K562 (cell line): Measurements from ENCODE around the gene PRRT1. TPM values are rescaled to one million over a fixed set of nuclear protein-coding genes. Genes with fewer than 3 reads are reported as not detected.
A peak's percentile ranks its signal among the peaks of the same experiment; 100 is the strongest.

Experiments
- ARID4B ChIP-seq: sonication (generic); formaldehyde crosslinking; IDR thresholded peaks from 2 replicates; pipeline ENCODE4 v1.8.0; 2022; ENCODE audit warnings: mild to moderate bottlenecking, missing genetic modification reagents
- ZNF175 ChIP-seq: fragments of 200-800 bp; sonication (Bioruptor generic); IDR thresholded peaks from 2 replicates; pipeline ENCODE4 v1.6.1; 2016; ENCODE audit warnings: low read depth, mild to moderate bottlenecking, missing genetic modification characterization, missing compliant biosample characterization
- ZNF407 ChIP-seq: fragments of 450-650 bp; IDR thresholded peaks from 2 replicates; pipeline ENCODE4 v1.6.1; 2016; ENCODE audit warnings: low read depth
- polyA plus RNA-seq, 8 experiments: library from polyadenylated mRNA; depleted of rRNA in 4 of 8; stranded (reverse) in 5 of 8; unstranded in 3 of 8; fragments of >200 nt; fragmentation: Nextera tagmentation in 2 of 8; fragmentation: Illumina TruSeq in 1 of 8; extraction: Ambion mirVana in 2 of 8; extraction: Trizol in 1 of 8; gene quantifications; 2 replicates each; pipeline versions ENCODE4 v1.2.1 to v1.2.3, GENCODE V29; 2011 to 2014; ENCODE audit warnings: inconsistent platforms in 1 of 8, missing spikeins in 1 of 8
- total RNA-seq, 7 experiments: library from RNA; depleted of rRNA in 6 of 7; stranded (reverse); fragments of >200 nt in 6 of 7; fragmentation: Illumina TruSeq in 2 of 7; extraction: Trizol in 2 of 7; gene quantifications; 2 replicates each; pipeline versions ENCODE4 v1.2.1 to v1.2.3, GENCODE V29; 2011 to 2021; ENCODE audit warnings: low replicate concordance in 1 of 7
- TF ChIP-seq, protein P1 (sequence below): fragments of 250-450 bp; sonication (Bioruptor Pico); IDR thresholded peaks from 2 replicates; pipeline ENCODE4 v1.8.0; 2022; ENCODE audit warnings: inconsistent platforms, mild to moderate bottlenecking, moderate library complexity, borderline replicate concordance
- TF ChIP-seq, protein P2 (sequence below): sonication (generic); formaldehyde crosslinking; IDR thresholded peaks from 2 replicates; pipeline ENCODE4 v1.8.1; 2023; ENCODE audit warnings: mild to moderate bottlenecking, missing genetic modification reagents
- TF ChIP-seq, protein P3 (sequence below): sonication (generic); formaldehyde crosslinking; IDR thresholded peaks from 2 replicates; pipeline ENCODE4 v1.8.0; 2022; ENCODE audit warnings: mild to moderate bottlenecking, missing genetic modification reagents

Gene PRRT1
- total and polyA plus RNA-seq, 9 of the 15 experiments (the other 6 are each of a cell fraction or from before 2014, with no cell fraction given), result 0.14 to 3.5 (median 0.41) TPM

DNA sequence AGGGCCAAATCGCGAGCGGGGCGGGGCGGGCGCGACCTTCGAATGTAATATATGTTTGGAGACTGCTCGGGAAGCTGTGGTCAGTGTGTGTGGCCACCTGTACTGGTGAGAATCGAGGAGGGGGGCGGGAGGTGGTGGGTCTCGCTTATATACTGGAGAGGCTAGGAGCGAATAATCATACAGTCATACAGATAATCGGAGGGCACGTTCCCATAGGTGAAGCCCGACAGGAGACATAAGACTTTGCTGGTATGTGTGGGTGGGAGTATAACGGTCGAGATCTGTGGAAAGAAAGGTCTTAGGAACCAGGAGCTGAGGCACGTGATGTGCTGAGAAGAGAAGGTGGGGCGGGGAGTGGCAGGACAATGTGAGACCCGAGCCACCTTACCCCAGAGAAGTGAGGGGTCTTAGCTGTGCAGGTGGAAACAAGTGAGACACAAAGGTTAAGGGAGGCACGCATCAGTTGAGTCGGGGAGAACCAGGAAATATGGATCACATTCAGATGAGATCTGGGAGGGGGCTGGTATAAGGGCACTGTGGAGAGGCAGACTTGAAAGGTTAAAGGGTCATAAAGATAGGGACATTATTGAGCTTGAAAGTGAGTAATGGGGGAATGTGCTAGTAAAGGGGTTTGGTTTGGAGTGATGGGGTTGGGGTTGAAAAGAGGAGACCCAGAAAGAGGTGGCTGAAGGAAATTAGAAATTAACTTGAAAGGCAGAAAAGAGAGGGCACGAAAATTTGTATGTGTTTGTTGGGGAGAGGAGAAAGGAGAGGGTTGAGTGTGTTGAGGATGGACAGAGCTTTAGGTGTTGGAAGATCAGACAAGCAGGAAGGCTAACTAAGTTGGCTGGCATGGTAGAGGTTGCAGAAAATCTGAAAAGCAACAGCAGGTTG, 27.1 kb upstream of the PRRT1 start (continued):
- TF ChIP-seq, protein P1, sequence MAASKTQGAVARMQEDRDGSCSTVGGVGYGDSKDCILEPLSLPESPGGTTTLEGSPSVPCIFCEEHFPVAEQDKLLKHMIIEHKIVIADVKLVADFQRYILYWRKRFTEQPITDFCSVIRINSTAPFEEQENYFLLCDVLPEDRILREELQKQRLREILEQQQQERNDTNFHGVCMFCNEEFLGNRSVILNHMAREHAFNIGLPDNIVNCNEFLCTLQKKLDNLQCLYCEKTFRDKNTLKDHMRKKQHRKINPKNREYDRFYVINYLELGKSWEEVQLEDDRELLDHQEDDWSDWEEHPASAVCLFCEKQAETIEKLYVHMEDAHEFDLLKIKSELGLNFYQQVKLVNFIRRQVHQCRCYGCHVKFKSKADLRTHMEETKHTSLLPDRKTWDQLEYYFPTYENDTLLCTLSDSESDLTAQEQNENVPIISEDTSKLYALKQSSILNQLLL (CRISPR knock-in tag), result no peak
- peak; percentile 68 for TF ChIP-seq ARID4B (CRISPR knock-in tag)
- no peak for TF ChIP-seq ZNF407
- TF ChIP-seq ZNF175 (CRISPR knock-in tag), result no peak
- TF ChIP-seq, protein P2, sequence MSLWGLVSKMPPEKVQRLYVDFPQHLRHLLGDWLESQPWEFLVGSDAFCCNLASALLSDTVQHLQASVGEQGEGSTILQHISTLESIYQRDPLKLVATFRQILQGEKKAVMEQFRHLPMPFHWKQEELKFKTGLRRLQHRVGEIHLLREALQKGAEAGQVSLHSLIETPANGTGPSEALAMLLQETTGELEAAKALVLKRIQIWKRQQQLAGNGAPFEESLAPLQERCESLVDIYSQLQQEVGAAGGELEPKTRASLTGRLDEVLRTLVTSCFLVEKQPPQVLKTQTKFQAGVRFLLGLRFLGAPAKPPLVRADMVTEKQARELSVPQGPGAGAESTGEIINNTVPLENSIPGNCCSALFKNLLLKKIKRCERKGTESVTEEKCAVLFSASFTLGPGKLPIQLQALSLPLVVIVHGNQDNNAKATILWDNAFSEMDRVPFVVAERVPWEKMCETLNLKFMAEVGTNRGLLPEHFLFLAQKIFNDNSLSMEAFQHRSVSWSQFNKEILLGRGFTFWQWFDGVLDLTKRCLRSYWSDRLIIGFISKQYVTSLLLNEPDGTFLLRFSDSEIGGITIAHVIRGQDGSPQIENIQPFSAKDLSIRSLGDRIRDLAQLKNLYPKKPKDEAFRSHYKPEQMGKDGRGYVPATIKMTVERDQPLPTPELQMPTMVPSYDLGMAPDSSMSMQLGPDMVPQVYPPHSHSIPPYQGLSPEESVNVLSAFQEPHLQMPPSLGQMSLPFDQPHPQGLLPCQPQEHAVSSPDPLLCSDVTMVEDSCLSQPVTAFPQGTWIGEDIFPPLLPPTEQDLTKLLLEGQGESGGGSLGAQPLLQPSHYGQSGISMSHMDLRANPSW (CRISPR knock-in tag), result 0 out of 2 replicates have a peak, but pooled peaks have one; percentile 56
- TF ChIP-seq, protein P3, sequence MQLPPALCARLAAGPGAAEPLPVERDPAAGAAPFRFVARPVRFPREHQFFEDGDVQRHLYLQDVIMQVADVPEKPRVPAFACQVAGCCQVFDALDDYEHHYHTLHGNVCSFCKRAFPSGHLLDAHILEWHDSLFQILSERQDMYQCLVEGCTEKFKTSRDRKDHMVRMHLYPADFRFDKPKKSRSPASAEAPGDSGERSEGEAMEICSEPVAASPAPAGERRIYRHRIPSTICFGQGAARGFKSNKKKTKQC (CRISPR knock-in tag), result no peak
